ENCODE results near the gene HEBP1.

DNA sequence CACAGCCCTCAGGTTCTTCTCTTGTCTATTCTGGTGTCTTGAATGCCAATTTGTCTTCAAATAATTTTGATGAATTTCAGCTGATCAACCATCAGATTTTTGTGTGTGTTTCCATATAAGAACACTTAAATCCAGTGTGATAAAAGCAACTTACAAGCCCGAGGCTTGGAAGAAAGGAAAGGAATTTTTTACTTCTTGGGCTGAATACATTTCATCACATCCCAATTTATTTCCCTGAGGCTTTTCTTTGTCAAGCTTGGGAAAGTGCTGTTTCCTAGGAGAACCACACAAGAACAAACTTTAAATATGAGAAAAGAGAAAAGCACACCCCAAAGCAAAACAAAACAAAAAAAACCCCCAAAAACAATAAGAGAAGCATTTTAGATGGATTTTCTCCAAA, 74.7 kb downstream of the HEBP1 start:
- TF ChIP-seq, protein P1, sequence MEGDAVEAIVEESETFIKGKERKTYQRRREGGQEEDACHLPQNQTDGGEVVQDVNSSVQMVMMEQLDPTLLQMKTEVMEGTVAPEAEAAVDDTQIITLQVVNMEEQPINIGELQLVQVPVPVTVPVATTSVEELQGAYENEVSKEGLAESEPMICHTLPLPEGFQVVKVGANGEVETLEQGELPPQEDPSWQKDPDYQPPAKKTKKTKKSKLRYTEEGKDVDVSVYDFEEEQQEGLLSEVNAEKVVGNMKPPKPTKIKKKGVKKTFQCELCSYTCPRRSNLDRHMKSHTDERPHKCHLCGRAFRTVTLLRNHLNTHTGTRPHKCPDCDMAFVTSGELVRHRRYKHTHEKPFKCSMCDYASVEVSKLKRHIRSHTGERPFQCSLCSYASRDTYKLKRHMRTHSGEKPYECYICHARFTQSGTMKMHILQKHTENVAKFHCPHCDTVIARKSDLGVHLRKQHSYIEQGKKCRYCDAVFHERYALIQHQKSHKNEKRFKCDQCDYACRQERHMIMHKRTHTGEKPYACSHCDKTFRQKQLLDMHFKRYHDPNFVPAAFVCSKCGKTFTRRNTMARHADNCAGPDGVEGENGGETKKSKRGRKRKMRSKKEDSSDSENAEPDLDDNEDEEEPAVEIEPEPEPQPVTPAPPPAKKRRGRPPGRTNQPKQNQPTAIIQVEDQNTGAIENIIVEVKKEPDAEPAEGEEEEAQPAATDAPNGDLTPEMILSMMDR (IDR thresholded peaks at IDR 0.05), result no peak
- TF ChIP-seq POLR2A (IDR thresholded peaks at IDR 0.05), result no peak

Data from Peyer's patch (tissue), 4 donors.